Measurements from ENCODE around the gene UBE2D4. TPM values are rescaled to one million over a fixed set of nuclear protein-coding genes. Genes with fewer than 3 reads are reported as not detected.

UBE2D4 gene
- total RNA-seq, 1 experiment from 2014 or later, result 6.4 TPM

DNA sequence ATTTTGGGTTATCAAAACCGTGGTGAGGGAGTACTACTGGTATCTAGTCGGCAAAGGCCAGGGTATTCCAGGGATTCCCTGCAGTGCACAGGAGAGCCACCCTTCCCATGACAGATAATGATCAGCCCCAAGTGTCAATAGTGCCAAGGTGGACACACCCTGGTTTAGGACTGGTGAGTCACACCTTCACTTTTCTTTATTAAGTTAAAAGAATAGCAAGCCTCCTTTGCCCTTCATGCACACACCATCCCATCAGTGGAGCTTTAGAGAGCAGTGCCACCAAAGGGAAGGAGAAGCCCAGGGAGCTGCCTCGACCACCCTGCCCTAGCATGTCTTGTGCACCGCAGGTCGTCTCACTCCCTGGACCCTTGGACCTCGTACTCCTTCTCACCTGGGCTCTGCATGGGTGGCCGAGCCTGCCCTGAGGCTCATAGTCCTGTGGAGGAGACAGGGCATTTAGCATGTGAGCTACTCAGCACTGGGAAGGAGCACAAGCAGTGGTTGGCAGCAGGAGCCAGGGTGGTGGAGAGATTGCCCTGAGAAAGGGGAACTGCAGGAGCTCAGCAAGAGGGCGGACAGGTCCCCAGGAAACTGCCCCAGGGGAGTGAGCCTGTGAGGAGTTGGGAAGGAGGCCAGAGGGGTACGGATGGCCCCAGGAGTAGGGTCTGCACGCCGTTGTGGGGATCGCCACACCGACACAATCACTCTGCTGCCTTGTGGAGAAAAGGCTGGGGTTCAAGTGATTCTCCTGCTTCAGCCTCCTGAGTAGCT, 17.4 kb downstream of the UBE2D4 start:
- H2BK20ac ChIP-seq (ENCODE audit: low read depth, low read length, poor library complexity, severe bottlenecking), result no peak overlapping the region
- H3K36me3 Mint-ChIP-seq (ENCODE audit: insufficient read depth in 1 of 3, low read depth in 3 of 3), result peaks cover 0 to 5% (median 0%) of the 10 kb centered on the region in 3 experiments; a peak in 1 of 7 replicates
- H4K8ac ChIP-seq (replicated peaks; ENCODE audit: insufficient read length, low read depth, low read length), result no peak overlapping the region
- H2BK5ac ChIP-seq (ENCODE audit: insufficient read length, low read length), result no peak overlapping the region
- H2AK5ac ChIP-seq (ENCODE audit: insufficient read length, low read length), result no peak overlapping the region
- no peaks in the 10 kb centered on the region for H3K9me3 Mint-ChIP-seq
- no peaks in the 10 kb centered on the region for H4K20me1 ChIP-seq (ENCODE audit: control insufficient read depth, insufficient read depth, insufficient read length)
- H3K23ac ChIP-seq (ENCODE audit: insufficient read length, low read depth, low read length), result no peak overlapping the region
- H2AFZ ChIP-seq (ENCODE audit: low read length), result no peak overlapping the region
- H3K4me1 Mint-ChIP-seq, result peaks cover 4 to 14% of the 10 kb centered on the region in 2 experiments; a peak in 3 of 4 replicates
- H3T11ph ChIP-seq (ENCODE audit: low read length), result no peak overlapping the region
- no peak overlapping the region for H3K56ac ChIP-seq (ENCODE audit: insufficient read length, low read depth, low read length)
- H3K79me2 ChIP-seq (ENCODE audit: insufficient read depth, low read length), result no peaks in the 10 kb centered on the region; the same call in 1 of the 2 replicates
- TF ChIP-seq, protein P1, sequence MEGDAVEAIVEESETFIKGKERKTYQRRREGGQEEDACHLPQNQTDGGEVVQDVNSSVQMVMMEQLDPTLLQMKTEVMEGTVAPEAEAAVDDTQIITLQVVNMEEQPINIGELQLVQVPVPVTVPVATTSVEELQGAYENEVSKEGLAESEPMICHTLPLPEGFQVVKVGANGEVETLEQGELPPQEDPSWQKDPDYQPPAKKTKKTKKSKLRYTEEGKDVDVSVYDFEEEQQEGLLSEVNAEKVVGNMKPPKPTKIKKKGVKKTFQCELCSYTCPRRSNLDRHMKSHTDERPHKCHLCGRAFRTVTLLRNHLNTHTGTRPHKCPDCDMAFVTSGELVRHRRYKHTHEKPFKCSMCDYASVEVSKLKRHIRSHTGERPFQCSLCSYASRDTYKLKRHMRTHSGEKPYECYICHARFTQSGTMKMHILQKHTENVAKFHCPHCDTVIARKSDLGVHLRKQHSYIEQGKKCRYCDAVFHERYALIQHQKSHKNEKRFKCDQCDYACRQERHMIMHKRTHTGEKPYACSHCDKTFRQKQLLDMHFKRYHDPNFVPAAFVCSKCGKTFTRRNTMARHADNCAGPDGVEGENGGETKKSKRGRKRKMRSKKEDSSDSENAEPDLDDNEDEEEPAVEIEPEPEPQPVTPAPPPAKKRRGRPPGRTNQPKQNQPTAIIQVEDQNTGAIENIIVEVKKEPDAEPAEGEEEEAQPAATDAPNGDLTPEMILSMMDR (conservative IDR thresholded peaks at IDR 0.05), result no peak
- H4K5ac ChIP-seq (ENCODE audit: insufficient read length, low read depth, low read length), result no peak overlapping the region
- H3K4me1 ChIP-seq (ENCODE audit: insufficient read depth, low read length), result peaks cover 4% of the 10 kb centered on the region; the same call in 1 of the 2 replicates
- no peak overlapping the region; a peak in 1 of 7 replicates for H3K27ac Mint-ChIP-seq
- DNase-seq, result no peak
- no peaks in the 10 kb centered on the region for H3K27me3 ChIP-seq (ENCODE audit: insufficient read depth, low read length)
- H3K27ac ChIP-seq (ENCODE audit: insufficient read length, low read depth, low read length), result no peak overlapping the region
- no peak overlapping the region for H3K14ac ChIP-seq (ENCODE audit: insufficient read depth, low read length)
- H3K18ac ChIP-seq (ENCODE audit: insufficient read length, low read depth, low read length), result no peak overlapping the region
- H3K4me3 Mint-ChIP-seq, result no peak overlapping the region
- no peak overlapping the region for H3K4me2 ChIP-seq (ENCODE audit: insufficient read depth, insufficient read length, low read length)
- WGBS (ENCODE audit: extremely low coverage, insufficient read length, low lambda C conversion rate), result no CpG with 5 or more reads among the region's 13 CpGs
- H3K23me2 ChIP-seq (ENCODE audit: insufficient read length, low read depth, low read length, poor library complexity, severe bottlenecking), result no peaks in the 10 kb centered on the region
- no peaks in the 10 kb centered on the region; the same call in 1 of the 2 replicates for H3K27me3 Mint-ChIP-seq (ENCODE audit: low read depth)
- H3K4ac ChIP-seq (ENCODE audit: low read depth, low read length), result no peak overlapping the region
- no peak overlapping the region for H2BK120ac ChIP-seq (ENCODE audit: low read depth, low read length, poor library complexity, severe bottlenecking)
- H2BK15ac ChIP-seq (ENCODE audit: low read depth, low read length), result no peak overlapping the region
- H3K9me3 ChIP-seq (ENCODE audit: control insufficient read depth, low read depth, low read length), result no peaks in the 10 kb centered on the region
- H3K9ac ChIP-seq (ENCODE audit: extremely low read depth, insufficient read length, low read length), result no peak overlapping the region
- H4K91ac ChIP-seq (ENCODE audit: insufficient read length, low read depth, low read length), result no peak overlapping the region
- no peaks in the 10 kb centered on the region for H3K79me1 ChIP-seq (ENCODE audit: insufficient read depth, low read depth, low read length, poor library complexity, severe bottlenecking)
- no peak overlapping the region for H2BK12ac ChIP-seq (ENCODE audit: insufficient read length, low read depth, low read length)
